Bronchial epithelial cell (primary cell): Measurements from ENCODE around the gene OTOGL. TPM values are rescaled to one million over a fixed set of nuclear protein-coding genes. Genes with fewer than 3 reads are reported as not detected.

Experiments
- DNase-seq: peaks from one replicate; pipeline ENCODE4 v3.0.0-alpha.2; 2010; ENCODE audit warnings: low read depth
- FAIRE-seq: peaks from 2 replicates; lab custom pipeline; 2011; peaks lifted over from hg19 to GRCh38; lab: Jason Lieb, UNC
- H3K27me3 ChIP-seq: 2 replicates; pipeline ENCODE4 v1.5.1; 2011; ENCODE audit warnings: low read length; ENCODE audit not compliant: control insufficient read depth, insufficient read depth
- H3K36me3 ChIP-seq: 2 replicates; pipeline ENCODE4 v1.5.1; 2011; ENCODE audit warnings: low read length; ENCODE audit not compliant: control insufficient read depth, insufficient read depth
- H3K4me3 ChIP-seq: 2 replicates; pipeline ENCODE4 v1.5.1; 2011; ENCODE audit warnings: mild to moderate bottlenecking, low read depth, low read length, control low read depth
- total RNA-seq: library from RNA; depleted of rRNA; stranded (reverse); fragments of >200 nt; gene quantifications from 2 replicates; pipeline ENCODE4 v1.2.1, GENCODE V29; 2014
- TF ChIP-seq, protein P1 (sequence below): IDR thresholded peaks from 2 replicates; pipeline ENCODE4 v1.5.1; 2011; ENCODE audit warnings: mild to moderate bottlenecking, moderate library complexity, low read length, control low read depth, inconsistent platforms; ENCODE audit not compliant: insufficient read depth, severe bottlenecking

Gene OTOGL
- total RNA-seq, 1 donor from 2014 or later, result not detected

DNA sequence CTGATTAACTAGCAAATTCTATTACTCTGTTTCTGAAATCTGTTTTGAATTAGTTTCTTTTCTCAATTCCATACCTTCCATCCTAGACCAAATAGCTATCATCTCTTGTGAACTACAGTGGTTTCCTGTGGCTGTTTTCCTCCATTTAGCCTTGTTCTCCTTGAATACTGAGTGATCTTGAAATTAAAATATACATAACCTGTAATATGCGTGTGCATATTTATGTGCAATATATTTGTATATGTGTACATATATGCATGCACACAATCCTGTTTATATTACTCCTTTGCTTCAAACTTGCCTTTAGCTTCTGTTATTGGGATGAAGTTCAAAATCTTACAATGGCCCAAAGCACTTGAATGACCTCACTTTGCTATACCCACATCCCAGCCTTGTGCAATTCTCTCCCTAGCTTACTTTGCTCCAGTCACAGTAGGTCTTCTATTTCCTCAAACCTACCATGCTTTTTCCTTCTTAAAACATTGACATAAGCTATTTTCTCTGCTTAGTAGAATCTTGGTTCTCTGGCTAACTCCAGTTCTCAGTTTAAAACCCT, 99.5 kb downstream of the OTOGL start:
- Histone ChIP-seq H3K36me3 (no peaks in the 10 kb centered on the region), H3K27me3 (no peaks in the 10 kb centered on the region), H3K4me3 (no peak overlapping the region)
- TF ChIP-seq, protein P1, sequence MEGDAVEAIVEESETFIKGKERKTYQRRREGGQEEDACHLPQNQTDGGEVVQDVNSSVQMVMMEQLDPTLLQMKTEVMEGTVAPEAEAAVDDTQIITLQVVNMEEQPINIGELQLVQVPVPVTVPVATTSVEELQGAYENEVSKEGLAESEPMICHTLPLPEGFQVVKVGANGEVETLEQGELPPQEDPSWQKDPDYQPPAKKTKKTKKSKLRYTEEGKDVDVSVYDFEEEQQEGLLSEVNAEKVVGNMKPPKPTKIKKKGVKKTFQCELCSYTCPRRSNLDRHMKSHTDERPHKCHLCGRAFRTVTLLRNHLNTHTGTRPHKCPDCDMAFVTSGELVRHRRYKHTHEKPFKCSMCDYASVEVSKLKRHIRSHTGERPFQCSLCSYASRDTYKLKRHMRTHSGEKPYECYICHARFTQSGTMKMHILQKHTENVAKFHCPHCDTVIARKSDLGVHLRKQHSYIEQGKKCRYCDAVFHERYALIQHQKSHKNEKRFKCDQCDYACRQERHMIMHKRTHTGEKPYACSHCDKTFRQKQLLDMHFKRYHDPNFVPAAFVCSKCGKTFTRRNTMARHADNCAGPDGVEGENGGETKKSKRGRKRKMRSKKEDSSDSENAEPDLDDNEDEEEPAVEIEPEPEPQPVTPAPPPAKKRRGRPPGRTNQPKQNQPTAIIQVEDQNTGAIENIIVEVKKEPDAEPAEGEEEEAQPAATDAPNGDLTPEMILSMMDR, result no peak
- no peak for FAIRE-seq
- DNase-seq, result no peak

- no peaks in the 10 kb centered on the region for H3K27me3 ChIP-seq
- H3K4me3 ChIP-seq, result no peak overlapping the region
- FAIRE-seq (no peak), DNase-seq (no peak)
- TF ChIP-seq, protein P1, result no peak
- no peaks in the 10 kb centered on the region for H3K36me3 ChIP-seq
Measured at GRCh38 chr12:80199931-80200330, 100.6 kb downstream of the OTOGL start.

DNA sequence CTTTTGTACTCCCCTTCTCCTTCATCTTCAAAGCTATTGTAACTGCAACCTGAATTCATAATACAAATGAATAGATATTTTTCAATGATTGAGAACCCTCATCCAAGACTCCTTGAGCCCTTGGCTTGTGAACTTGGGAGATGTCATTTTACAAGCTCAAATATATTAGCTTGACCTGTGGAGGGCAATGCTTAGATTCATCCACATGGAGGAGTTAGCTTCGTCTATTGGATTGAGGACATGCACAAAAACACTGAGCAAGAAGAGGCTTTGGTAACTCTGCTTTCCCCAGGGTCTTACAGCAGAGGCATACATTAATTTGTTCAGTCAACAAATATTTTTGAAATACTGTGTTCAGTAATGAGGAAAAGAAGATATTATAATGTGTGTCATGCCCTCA, 101.1 kb downstream of the OTOGL start:
- H3K36me3 ChIP-seq, result no peaks in the 10 kb centered on the region
- DNase-seq, result no peak
- no peak overlapping the region for H3K4me3 ChIP-seq
- TF ChIP-seq, protein P1, result no peak
- no peak for FAIRE-seq
- H3K27me3 ChIP-seq, result no peaks in the 10 kb centered on the region

GRCh38 chr12:80201908-80202307, 102.6 kb downstream of the OTOGL start:
- TF ChIP-seq, protein P1, result no peak

GRCh38 chr12:80205960-80206359, 106.6 kb downstream of the OTOGL start:
- H3K27me3 ChIP-seq, result no peaks in the 10 kb centered on the region
- no peaks in the 10 kb centered on the region for H3K36me3 ChIP-seq
- FAIRE-seq (no peak), DNase-seq (no peak)
- H3K4me3 ChIP-seq, result no peak overlapping the region
- TF ChIP-seq, protein P1, result no peak

More at GRCh38 chr12:80201908-80202307, 102.6 kb downstream of the OTOGL start:
- H3K36me3 ChIP-seq, result no peaks in the 10 kb centered on the region
- no peaks in the 10 kb centered on the region for H3K27me3 ChIP-seq
- DNase-seq (no peak), FAIRE-seq (no peak)
- no peak overlapping the region for H3K4me3 ChIP-seq

- FAIRE-seq, result no peak
Measured at GRCh38 chr12:80208071-80208470, 108.7 kb downstream of the OTOGL start.

More at GRCh38 chr12:80208071-80208470, 108.7 kb downstream of the OTOGL start:
- no peak for DNase-seq
- no peak overlapping the region for H3K4me3 ChIP-seq
- no peaks in the 10 kb centered on the region for H3K27me3 ChIP-seq
- H3K36me3 ChIP-seq, result no peaks in the 10 kb centered on the region
- TF ChIP-seq, protein P1, result no peak
